ENCODE results near the gene TBC1D16.
"Not testable (repeated sequence)": the region's sequence is repeated elsewhere in the genome, so short reads cannot be mapped to it uniquely, and the experiment has no call there.

The TBC1D16 gene

DNA sequence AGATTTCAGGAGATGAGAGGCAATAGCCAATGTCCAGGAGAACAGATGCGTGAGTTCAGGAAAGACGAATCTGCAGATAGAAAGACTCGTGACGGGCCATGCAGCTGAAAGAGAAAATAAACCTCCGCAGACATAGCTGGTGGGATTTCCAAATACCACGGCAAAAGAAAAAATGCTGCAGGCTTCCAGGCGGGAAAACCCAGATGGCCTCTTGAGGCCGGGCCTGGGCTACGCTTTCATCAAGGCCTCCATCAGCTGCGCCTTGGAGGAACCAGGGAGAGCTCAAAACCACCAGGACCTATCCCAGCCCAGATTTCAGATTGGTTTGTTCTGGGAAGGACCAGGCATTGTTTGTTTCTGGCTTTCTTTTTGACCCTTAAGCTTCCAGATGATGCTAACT, 17.4 kb upstream of the TBC1D16 start:
- DNase-seq (ENCODE audit: low read depth) = no peak

DNA sequence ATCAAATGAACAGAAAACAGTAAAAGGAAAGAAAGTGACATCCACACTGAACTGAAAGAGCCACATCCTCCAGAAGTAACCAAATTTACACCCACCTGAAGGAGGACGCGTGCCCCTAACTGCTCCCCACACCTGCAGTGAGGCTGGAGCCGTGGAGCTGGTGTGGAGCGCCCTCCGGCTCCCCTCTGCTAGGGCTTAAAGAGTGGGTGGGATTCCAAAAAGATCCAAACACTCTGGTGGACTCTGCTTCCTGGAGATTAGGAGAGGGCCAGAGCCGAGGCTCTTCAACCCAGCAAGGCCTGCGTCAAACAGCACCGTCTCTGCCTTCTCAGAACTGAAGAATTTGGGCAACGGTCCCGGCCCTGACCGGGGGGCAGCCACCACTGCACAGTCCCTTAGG, 16.0 kb upstream of the TBC1D16 start:
- no peak for DNase-seq (ENCODE audit: low read depth)

DNA sequence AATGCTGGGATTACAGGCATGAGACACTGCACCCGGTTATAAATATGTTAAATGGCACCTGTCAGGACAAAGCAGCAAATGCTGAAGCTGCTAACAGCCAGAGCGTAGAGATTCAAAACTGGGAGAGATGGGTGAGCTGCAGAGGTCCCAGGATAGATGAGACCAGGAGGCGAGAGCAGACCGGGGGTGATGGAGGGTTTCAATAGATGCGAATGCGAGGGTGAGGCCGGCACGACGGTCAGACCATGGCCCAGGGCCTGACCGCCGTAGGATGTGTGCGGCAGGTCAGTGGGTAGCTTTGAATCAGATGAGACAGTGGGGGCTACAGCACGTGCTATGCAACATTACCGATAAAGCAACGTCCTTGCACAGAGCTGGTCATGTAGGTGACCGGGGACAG, 15.0 kb upstream of the TBC1D16 start:
- no peak for DNase-seq (ENCODE audit: low read depth)

DNA sequence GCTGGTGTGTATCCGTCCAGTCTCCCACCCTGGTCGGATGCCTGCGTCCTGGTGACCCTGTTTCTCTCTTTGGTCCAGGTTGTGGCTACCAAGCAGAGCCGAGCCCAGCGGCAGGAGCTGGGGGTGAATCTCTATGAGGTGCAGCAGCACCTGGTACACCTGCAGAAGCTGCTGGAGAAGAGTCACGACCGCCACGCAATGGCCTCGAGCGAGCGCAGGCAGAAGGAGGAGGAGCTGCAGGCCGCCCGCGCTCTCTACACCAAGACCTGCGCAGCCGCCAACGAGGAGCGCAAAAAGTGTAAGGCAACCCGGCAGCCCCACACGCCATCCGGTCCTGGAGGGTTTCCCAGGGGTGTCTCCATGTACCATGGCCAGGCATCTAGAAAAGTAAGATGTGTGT, 14.3 kb upstream of the TBC1D16 start:
- no peak for DNase-seq (ENCODE audit: low read depth)

DNA sequence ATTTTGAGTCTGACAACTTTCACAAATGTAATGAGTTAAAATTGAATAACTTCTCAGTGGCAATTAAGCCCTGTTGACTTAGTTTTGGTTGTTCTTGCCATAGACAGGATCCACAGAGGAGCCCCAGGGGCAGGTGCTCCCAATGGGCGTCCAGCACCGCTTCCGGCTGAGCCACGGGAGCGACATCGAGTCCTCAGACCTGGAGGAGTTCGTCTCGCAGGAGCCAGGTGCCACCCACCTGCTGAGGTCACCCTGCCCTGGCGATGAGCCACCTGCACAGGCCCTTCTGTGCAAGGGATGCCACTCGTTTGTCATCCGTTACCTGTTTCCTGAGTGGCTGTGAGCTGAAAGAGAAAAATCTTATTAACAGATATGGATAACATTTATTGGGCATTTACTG, 11.5 kb upstream of the TBC1D16 start:
- DNase-seq (ENCODE audit: low read depth) = no peak

DNA sequence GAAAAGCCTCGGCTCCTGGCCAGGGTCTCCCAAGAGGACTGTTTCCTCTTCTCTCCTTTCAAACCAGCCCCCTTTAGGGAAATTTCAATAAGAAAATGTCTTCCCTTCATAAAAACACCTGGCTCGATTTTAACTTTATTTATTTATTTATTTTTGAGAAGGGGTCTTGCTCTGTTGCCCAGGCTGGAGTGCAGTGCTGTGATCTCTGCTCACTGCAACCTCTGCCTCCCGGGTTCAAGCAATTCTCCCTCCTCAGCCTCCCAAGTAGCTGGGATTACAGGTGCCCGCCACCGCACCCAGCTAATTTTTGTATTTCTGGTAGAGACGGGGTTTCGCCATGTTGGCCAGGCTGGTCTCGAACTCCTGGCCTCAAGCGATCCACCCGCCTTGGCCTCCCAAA, 11.0 kb upstream of the TBC1D16 start:
- not testable (repeated sequence) for DNase-seq (ENCODE audit: low read depth)

DNA sequence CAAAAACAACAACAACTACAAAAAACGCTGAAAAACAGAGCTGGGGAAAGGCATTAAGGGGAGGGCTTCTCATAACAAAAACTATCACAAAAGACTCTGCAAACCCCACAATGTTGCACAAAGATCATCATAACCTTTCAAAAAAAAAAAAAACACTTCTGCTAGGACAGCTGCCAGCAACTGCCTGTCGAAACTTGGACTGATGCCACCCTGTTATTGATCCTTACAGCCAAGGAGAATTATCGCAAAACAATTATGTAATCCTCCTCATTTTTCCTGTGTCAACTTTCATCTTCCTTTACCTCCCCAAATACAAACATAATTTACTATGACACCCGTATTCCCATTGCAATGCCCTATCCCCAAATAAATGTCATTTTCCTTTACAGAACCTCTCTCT, 10.0 kb upstream of the TBC1D16 start:
- no peak for DNase-seq (ENCODE audit: low read depth)

DNA sequence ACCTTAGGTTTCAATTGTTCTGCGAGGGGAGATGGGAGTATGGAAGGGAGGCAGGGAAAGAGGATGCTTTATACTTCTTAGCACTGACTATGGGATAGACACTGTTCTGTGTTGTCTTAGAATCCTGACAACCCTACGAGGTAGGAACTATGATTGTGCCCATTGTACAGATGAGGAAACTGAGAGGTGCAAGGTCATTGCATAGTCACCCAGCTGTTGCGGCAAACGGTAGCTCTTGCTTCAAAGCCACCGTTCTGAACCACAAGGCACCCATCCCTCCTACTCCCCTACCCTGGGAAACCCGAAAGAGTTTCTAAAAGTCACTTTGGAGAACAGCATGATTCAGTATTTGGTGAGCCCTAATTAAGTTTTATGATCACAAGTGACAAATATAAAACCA, 8.3 kb upstream of the TBC1D16 start:
- no peak for DNase-seq (ENCODE audit: low read depth)

DNA sequence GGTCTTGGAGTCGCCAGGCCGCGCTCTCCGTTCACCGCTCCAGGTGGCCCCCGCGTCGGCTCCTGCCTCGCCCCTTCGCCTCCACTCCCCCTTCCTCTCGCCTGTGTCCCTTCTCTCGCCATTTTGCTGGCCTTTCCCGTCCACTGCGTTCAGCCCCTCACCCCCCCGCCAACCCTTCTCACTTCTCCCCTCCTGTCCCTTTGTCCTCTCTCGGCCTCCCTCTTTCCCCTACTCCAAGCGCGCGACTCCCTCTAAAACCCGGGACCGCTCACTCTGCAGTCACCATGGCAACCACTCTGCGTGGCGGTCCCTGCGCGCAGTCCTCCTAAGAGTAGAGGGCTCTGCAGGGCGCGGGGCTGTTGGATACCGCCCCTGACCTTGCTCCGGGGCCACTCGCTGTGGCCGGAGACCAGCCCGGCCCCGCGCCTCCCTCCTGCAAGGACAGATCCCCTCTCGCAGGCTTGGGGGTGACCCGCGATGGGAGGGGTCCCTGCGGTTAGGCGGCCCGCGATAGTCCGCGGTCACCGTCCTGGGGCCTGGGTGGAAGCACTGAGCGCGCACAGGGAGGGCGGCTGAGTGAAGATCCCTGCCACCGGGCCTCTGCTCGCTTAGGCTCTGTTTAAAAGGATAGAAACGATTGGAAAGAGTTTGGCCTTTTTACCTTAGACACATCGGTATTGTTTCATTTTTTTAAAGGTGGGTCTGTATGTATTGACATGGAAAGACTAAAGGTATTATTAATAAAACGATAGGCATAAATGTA, 1.2 kb upstream of the TBC1D16 start:
- DNase-seq (ENCODE audit: low read depth) = no peak

DNA sequence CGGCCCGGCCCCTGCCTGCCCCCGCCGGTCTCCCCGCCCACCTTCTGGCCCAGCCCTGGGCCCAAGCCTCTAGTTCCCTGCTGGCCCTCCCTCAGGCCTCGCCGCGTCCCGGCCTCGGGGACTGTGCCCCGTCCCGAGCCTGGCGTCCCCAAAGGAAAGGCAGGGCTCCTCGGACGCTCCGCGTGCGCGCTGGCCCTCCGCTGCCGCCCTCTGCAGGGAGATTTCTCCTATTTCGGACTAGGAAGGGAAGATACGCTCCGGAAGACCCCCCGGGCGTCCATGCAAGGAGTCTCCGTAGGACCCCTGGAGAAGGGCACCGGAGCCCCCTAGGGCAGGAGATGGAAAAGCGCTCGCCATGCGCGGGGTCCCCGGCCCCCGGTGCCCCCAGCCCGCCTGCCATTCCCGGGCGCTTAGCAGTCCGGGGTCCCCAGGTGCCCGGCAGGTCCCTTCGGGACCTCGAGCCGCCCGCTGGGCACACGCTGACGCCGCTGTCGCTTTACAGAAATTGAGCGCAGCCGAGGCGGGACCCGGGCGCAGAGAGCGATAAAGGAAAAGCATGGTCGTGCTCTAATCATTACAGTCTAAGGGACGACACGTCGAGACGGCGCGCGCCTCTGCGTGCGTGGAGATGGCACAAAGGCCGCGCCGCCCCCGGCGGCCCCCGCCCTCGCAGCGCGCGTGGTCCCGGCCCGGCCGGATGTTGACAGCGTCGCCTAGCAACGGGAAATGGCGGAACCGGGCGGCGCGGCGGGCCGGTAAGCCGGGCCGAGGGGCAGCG, 454 bp upstream of the TBC1D16 start, which contains the start of gene CCDC40:
Gene CCDC40, plus strand, starts transcription at position 706 of the 778 bp plus-strand sequence. Its CDS starts 21 bp downstream, at position 727.
- peak; percentile 60 for DNase-seq (ENCODE audit: low read depth)

DNA sequence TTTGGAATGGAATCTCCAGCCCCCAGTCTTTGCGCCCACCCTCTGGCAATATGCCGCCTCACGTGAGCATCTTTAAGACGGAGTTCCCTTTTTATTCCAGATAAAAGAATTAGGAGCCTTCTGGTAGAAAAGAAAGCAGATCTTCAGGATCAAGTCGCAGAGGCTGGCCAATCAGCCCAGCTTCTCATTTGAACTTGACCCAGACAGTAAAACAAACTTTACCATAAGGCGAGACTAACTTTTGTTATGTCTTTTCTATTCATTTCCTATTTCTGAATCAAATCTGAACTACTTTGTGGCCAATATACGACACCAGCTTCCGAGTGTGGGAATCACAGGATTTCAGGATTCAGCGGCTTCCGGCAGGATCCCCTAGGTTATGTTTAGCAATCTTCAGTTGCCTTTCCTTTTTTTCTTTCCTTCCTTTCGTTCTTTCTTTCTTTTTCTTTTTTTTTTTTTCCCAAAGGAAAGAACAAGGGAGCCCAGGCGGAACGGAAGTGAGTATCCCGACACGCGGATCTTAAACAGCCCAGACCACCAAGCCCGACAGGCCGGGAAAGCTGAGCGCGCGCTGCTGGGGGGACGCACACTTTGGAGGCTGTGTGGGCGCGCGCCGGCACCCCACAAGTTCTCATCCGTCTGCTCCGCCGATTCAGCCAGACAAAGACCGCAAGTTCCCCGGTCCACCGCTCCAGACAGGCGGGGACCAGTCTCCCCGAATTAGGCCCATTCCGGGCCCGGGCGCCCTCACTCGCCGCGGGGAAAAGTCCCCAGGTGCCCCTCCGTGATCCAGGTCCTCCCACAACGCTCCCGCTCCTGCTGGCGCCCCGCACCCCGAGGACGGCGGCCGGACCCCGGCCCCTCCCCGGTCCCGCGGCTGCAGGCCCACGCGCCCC, 633 bp downstream of the TBC1D16 start:
- no peak for DNase-seq (ENCODE audit: low read depth)

DNA sequence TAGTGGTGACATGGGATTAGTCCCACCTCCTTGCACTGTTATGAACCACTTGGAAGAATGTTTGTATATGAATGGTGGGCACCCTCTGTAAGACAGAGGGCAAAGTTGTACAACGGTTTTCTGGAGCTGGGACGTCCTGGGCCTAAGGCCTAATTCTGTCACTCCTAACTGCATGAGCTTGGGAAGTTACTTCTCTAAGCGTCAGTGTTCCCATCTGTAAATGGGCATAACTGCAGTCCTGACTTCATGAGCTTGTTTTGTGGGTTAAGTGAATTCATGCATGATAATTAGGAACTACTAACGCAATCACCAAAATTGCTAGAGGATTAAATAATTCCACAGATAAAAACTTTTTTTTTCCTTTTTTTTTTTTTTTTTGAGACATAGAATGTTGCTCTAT, 1.8 kb downstream of the TBC1D16 start:
- DNase-seq (ENCODE audit: low read depth) = no peak

DNA sequence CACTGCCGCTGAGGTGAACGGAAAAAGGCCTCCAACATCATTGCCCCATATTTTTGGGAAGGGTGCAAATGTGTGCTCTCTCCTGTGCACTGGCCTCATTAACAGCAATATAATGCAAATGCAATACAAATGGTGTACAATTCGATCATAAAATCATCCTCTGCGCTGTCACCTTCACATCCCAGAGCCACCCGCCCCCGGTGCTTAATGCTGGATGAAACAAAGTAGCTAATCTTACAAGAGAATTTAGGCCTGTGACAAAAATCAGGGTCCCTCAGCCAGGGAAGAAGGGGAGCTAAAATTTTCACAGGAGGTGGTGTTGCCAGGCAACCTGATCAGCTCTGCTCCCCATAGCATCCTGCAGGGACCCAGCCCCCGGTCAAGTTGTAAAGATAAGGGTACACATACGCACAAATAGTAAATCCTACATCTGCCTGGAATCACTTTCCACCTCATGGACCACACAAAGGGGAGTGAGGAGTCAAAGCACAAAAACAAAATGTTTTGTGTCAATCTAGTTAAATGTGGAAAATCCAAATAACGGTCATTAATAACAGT, 3.0 kb downstream of the TBC1D16 start:
- DNase-seq (ENCODE audit: low read depth) = no peak

DNA sequence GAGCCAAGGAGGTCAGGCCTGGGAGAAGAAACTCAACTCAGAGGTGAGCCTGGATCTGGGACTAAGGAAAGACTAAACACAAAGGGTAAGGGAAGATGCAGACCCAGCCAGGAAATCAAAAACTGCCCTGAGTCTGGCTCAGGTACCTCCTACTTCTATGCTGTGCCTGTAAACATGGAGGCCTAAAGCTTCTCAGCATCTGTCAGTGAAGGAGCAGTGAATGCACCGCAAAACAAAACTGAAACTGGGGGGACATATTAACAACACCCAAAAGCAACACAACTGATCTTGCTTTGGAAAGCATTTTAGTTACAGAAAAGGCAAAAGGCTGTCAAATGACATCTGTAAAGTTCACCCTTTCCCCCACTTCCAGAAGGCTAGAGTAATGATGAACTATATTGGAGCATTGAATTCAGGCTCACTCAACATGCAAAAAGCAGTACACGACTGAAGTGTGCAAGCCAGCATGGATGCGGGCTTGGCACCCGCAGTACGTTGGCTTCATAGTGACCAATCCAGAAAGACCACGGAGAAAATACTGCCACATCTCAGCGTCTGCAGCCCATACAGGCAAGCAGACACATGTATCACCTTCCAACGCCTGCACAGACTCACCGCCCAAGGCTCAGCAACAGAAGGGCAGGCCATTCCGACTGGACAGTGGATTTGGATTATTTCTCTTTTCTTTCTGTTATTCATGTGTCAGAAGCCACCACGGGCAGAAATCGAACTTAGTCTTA, 3.8 kb downstream of the TBC1D16 start:
- DNase-seq (ENCODE audit: low read depth) = no peak

DNA sequence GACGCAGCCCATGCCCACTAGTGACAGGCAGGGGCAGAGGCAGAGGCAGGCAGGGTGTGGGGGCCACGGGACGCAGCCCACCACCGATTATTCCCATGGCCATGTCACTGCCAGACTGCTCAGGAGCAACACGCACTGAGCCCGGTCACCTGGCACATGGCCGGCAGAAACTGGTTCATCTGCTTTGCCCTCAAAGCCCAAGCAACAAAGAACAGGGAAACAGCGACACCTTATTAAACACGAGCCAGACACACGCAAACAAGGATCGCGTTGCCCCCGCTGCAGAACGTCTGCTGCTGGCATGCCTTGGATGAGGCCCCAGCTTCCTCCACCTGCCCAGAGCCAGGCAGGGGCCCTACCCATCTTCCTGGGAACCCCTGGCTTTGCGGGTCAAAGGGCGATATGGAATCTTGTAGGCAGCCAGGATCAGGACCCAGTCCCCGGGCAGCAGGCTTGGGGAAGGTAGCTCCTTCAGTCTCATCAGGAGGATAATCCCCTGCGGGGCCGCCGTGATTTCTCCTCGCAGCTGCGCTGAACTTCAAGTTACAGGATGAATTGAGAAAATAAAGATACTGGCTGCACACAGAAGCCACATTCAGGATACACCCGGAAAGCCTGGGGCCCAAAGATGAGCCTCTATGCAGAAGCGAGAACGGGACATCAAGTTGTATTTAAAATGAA, 4.8 kb downstream of the TBC1D16 start:
- no peak for DNase-seq (ENCODE audit: low read depth)

DNA sequence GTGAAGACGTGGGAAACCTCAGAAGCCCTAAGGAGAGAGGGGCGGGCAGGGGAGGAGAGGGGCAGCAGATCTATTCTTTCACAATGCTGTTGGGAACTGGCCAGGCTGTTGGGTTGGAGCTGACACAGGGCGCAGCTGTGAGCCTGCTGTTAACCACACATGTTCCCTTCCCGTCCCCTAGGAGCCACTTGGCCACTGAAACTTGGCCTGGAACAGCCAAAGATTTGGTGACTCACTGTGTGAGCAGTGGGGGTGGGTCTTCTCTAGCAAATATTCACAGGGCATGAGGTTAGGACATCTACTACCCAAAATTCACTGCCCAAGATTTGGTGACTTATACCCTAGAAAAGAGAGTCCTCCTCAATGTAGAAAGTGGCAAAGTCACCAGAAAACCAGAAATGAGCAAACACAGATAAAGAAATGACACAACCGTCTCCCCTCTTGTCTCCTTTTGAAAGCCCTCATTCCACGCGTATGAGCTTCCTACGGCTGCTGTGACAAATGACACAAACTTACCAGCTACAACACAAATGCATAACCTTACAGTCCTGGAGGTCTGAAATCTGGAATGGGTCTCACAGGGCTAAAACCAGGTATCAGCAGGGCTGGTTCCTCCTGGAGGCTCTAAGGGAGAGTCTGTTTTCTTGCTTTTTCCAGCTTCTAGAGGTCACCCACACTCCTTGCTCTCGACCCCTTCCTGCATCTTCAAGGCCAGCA, 6.3 kb downstream of the TBC1D16 start:
- no peak for DNase-seq (ENCODE audit: low read depth)

DNA sequence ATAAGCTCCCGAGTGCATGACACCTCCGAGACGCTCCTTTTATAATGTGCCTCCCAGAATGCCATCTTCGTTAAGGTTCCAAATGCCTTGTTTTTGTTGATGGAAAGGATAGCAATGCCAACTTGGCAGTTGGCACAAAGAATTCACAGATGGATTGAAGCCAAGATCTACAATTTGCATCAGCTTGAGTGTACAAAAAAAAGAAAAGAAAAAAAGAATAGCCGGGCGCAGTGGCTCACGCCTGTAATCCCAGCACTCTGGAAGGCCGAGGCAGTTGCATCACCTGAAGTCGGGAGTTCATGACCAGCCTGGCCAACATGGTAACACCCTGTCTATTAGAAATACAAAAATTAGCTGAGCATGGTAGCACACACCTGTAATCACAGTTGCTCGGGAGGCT, 7.6 kb downstream of the TBC1D16 start:
- DNase-seq (ENCODE audit: low read depth) = no peak

DNA sequence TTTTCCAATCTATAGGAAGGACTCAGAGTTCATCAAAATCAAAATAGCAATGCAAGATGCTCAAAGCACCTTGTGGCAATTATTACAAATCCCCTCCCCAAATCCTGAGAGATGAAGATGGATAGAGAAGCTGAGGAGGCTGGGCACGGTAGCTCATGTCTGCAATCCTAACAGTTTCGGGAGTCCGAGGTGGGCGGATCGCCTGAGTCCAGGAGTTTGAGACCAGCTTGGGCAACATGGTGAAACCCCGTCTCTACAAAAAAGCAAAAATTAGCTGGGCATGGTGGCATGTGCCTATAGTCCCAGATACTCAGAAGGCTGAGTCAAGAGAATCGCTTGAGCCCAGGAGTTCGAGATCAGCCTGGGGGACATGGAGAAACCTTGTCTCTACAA, 8.6 kb downstream of the TBC1D16 start:
- no peak for DNase-seq (ENCODE audit: low read depth)

DNA sequence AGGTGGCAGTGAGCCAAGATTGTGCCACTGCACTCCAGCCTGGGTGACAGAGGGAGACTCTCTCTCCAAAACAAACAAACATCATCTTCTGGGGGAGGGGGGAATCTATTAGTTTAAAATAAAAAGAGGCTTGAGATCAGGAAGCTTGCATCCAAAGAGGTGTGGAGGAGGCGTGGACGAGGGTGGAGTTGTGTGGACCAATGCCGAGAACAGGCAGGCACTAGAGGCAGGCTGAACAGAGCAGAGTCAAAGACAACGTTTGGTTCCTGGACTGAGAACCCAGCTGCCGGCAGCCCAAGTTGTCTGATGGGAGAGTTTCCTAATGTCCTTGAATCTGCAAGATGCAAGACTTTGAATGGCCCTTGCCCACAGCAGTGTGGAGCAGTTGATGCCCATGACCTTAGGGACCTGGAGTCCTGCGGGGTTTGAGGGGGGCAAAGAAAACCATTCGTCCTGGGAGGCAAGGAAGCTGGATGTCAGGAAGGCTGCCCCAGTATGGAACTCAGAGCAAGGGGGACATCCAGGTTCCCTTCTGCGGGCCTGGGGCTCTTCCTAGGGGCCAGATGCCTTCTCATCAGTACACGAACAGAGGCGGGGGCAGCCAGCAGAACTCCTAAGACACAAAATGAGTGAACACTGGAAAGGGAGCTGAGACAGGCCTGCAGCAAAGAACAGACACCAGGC, 9.2 kb downstream of the TBC1D16 start:
- DNase-seq (ENCODE audit: low read depth) = no peak

DNA sequence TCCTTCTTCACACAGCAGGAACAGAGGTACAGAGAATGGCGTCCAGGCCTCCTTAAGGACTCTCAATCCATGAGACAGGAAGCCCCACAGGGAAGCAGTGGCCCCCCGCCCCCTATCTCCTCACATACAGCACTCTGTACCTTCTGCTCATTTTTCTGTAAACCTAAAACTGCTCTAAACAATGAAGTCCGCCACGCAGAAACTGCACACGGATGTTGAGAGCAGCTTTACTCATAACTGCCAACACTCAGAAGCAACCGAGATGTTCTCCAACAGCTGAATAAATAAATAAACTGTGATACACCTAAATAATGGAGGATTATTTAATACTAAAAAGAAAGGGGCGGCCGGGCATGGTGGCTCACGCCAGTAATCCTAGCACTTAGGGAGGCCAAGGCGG, 9.9 kb downstream of the TBC1D16 start:
- no peak for DNase-seq (ENCODE audit: low read depth)
